HepG2 (cell line): Measurements from ENCODE around the gene OVCA2. TPM values are rescaled to one million over a fixed set of nuclear protein-coding genes. Genes with fewer than 3 reads are reported as not detected.

Experiments
- FOXK1 ChIP-seq: sonication (generic); formaldehyde crosslinking; IDR thresholded peaks from 2 replicates; pipeline ENCODE4 v1.4.0; 2020; ENCODE audit warnings: low read depth, missing genetic modification reagents, borderline replicate concordance
- KDM2A ChIP-seq: sonication (generic); formaldehyde crosslinking; IDR thresholded peaks from 2 replicates; pipeline ENCODE4 v1.4.0; 2020; ENCODE audit warnings: low read depth, missing genetic modification reagents, borderline replicate concordance
- MYC ChIP-seq: sonication (generic); formaldehyde crosslinking; IDR thresholded peaks from 2 replicates; pipeline ENCODE4 v1.9.0; 2021; ENCODE audit warnings: missing genetic modification reagents, borderline replicate concordance
- PAWR ChIP-seq: sonication (generic); formaldehyde crosslinking; IDR thresholded peaks from 2 replicates; pipeline ENCODE4 v1.4.0; 2020; ENCODE audit warnings: missing genetic modification reagents, mild to moderate bottlenecking, borderline replicate concordance
- PITX1 ChIP-seq: sonication (generic); formaldehyde crosslinking; IDR thresholded peaks from 2 replicates; pipeline ENCODE4 v1.5.1; 2020; ENCODE audit warnings: mild to moderate bottlenecking, missing genetic modification reagents
- RFX1 ChIP-seq: fragments of 450-650 bp; IDR thresholded peaks from 2 replicates; pipeline ENCODE4 v1.6.1; 2017
- SALL1 ChIP-seq: sonication (generic); formaldehyde crosslinking; IDR thresholded peaks from 2 replicates; pipeline ENCODE4 v1.8.0; 2022; ENCODE audit warnings: mild to moderate bottlenecking, missing genetic modification reagents
- SRSF9 ChIP-seq: fragments of 200-400 bp; formaldehyde crosslinking; IDR thresholded peaks from 2 replicates; pipeline ENCODE4 v1.6.1; 2018; ENCODE audit warnings: borderline replicate concordance, mild to moderate bottlenecking, low read depth, low read length; ENCODE audit not compliant: insufficient read depth, poor library complexity, severe bottlenecking
- SRY ChIP-seq: sonication (generic); formaldehyde crosslinking; IDR thresholded peaks from 2 replicates; pipeline ENCODE4 v1.8.0; 2022; ENCODE audit warnings: mild to moderate bottlenecking, missing genetic modification reagents
- ZFP36L1 ChIP-seq: sonication (generic); formaldehyde crosslinking; IDR thresholded peaks from 2 replicates; pipeline ENCODE4 v1.8.0; 2022; ENCODE audit warnings: mild to moderate bottlenecking, missing genetic modification reagents, moderate library complexity
- ZNF441 ChIP-seq: sonication (generic); formaldehyde crosslinking; IDR thresholded peaks from 2 replicates; pipeline ENCODE4 v1.7.0; 2021; ENCODE audit warnings: missing genetic modification reagents, borderline replicate concordance
- ZNF546 ChIP-seq: sonication (generic); formaldehyde crosslinking; conservative IDR thresholded peaks from 2 replicates; pipeline ENCODE4 v1.8.1; 2023; ENCODE audit warnings: mild to moderate bottlenecking, missing genetic modification reagents
- polyA plus RNA-seq, 8 experiments: library from polyadenylated mRNA; depleted of rRNA in 3 of 8; stranded (reverse) in 7 of 8; unstranded in 1 of 8; fragments of >200 nt; fragmentation: Illumina TruSeq in 4 of 8; extraction: Trizol in 4 of 8; gene quantifications; 2 replicates each; pipeline versions ENCODE4 v1.2.1 to v1.2.3, GENCODE V29; 2011 to 2016; ENCODE audit warnings: low read depth in 4 of 8, missing spikeins in 1 of 8, mixed read lengths in 1 of 8; ENCODE audit not compliant: insufficient read depth in 1 of 8
- total RNA-seq, 5 experiments: library from RNA; depleted of rRNA; stranded (reverse); fragments of >200 nt; fragmentation: Illumina TruSeq; extraction: Trizol; gene quantifications; 2 replicates each; pipeline ENCODE4 v1.2.3, GENCODE V29; 2016; ENCODE audit warnings: low read depth in 1 of 5
- TF ChIP-seq, protein P1 (sequence below): sonication (generic); formaldehyde crosslinking; IDR thresholded peaks from 2 replicates; pipeline ENCODE4 v1.4.0; 2020; ENCODE audit warnings: missing genetic modification reagents
- TF ChIP-seq, protein P2 (sequence below): sonication (generic); formaldehyde crosslinking; IDR thresholded peaks from 2 replicates; pipeline ENCODE4 v1.4.0; 2020; ENCODE audit warnings: missing genetic modification reagents
- TF ChIP-seq, protein P3 (sequence below): sonication (generic); formaldehyde crosslinking; IDR thresholded peaks from 2 replicates; pipeline ENCODE4 v1.4.0; 2020; ENCODE audit warnings: mild to moderate bottlenecking, low read depth, missing genetic modification reagents
- TF ChIP-seq, protein P4 (sequence below): sonication (generic); formaldehyde crosslinking; IDR thresholded peaks from 2 replicates; pipeline ENCODE4 v1.4.0; 2020; ENCODE audit warnings: missing genetic modification reagents, low read depth, mild to moderate bottlenecking, borderline replicate concordance
- TF ChIP-seq, protein P5 (sequence below): IDR thresholded peaks from 2 replicates; pipeline ENCODE4 v1.6.1; 2018; ENCODE audit warnings: missing genetic modification reagents, mild to moderate bottlenecking, missing compliant biosample characterization

Gene OVCA2
- total and polyA plus RNA-seq, 2 of the 13 experiments (the other 11 are each of a cell fraction or from before 2014, with no cell fraction given): 23.7 to 28.2 TPM

DNA sequence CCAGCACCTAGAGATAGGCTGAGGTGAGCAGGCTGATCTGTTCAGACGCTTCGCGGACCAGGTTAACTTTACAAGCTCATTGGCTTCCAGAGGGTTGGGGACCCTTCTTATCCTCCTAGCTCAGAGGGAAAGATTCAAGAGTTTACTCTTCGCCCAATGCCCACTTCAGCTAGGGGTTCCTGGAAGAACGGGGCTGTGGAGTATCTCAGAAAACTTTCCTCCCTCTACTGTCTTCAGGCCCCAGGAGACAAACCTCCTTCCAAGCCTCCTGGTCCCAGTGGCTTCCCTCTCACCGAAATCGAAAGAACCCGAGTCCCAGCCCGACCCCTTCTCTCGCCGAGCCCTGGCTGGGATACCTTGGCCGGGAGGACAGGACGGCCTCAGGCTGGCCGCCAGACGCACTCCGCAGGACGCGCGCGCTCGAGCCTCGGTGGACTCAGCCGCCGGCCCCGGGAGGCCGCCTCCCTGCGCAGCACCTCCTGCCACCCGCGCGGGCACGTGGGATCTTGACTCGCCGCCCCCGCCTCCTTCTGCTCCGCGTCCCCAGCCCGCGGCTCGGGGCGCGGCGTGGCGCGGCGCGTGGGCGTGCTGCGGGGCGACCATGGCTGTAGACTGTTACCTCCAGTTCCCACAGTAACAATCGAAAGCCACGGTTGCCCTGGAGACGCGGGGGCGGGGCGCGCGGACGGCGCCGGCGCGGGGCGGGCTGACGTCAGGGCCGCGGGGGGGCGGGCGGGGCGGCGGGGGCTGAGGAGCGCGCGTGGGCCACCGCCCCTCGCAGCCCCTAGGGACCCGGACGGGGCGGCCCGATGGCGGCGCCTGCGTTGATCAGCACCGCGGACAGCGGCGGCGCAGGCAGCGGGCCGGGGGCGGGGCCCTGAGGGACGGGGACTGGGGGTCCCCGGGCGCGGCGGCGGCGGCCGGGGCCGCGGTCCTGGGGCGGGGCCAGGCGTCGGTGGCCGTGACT is 7.8 kb downstream of the OVCA2 start (continued):
- TF ChIP-seq, protein P1, sequence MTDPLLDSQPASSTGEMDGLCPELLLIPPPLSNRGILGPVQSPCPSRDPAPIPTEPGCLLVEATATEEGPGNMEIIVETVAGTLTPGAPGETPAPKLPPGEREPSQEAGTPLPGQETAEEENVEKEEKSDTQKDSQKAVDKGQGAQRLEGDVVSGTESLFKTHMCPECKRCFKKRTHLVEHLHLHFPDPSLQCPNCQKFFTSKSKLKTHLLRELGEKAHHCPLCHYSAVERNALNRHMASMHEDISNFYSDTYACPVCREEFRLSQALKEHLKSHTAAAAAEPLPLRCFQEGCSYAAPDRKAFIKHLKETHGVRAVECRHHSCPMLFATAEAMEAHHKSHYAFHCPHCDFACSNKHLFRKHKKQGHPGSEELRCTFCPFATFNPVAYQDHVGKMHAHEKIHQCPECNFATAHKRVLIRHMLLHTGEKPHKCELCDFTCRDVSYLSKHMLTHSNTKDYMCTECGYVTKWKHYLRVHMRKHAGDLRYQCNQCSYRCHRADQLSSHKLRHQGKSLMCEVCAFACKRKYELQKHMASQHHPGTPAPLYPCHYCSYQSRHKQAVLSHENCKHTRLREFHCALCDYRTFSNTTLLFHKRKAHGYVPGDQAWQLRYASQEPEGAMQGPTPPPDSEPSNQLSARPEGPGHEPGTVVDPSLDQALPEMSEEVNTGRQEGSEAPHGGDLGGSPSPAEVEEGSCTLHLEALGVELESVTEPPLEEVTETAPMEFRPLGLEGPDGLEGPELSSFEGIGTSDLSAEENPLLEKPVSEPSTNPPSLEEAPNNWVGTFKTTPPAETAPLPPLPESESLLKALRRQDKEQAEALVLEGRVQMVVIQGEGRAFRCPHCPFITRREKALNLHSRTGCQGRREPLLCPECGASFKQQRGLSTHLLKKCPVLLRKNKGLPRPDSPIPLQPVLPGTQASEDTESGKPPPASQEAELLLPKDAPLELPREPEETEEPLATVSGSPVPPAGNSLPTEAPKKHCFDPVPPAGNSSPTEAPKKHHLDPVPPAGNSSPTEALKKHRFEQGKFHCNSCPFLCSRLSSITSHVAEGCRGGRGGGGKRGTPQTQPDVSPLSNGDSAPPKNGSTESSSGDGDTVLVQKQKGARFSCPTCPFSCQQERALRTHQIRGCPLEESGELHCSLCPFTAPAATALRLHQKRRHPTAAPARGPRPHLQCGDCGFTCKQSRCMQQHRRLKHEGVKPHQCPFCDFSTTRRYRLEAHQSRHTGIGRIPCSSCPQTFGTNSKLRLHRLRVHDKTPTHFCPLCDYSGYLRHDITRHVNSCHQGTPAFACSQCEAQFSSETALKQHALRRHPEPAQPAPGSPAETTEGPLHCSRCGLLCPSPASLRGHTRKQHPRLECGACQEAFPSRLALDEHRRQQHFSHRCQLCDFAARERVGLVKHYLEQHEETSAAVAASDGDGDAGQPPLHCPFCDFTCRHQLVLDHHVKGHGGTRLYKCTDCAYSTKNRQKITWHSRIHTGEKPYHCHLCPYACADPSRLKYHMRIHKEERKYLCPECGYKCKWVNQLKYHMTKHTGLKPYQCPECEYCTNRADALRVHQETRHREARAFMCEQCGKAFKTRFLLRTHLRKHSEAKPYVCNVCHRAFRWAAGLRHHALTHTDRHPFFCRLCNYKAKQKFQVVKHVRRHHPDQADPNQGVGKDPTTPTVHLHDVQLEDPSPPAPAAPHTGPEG (CRISPR knock-in tag): peak; percentile 15; the same call in 1 of the 2 replicates
- TF ChIP-seq SRSF9: no peak
- no peak for TF ChIP-seq ZNF546
- TF ChIP-seq, protein P2, sequence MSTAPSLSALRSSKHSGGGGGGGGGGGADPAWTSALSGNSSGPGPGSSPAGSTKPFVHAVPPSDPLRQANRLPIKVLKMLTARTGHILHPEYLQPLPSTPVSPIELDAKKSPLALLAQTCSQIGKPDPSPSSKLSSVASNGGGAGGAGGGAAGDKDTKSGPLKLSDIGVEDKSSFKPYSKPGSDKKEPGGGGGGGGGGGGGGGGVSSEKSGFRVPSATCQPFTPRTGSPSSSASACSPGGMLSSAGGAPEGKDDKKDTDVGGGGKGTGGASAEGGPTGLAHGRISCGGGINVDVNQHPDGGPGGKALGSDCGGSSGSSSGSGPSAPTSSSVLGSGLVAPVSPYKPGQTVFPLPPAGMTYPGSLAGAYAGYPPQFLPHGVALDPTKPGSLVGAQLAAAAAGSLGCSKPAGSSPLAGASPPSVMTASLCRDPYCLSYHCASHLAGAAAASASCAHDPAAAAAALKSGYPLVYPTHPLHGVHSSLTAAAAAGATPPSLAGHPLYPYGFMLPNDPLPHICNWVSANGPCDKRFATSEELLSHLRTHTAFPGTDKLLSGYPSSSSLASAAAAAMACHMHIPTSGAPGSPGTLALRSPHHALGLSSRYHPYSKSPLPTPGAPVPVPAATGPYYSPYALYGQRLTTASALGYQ (CRISPR knock-in tag): no peak
- peak; percentile 45; the same call in 1 of the 2 replicates for TF ChIP-seq SALL1 (CRISPR knock-in tag)
- TF ChIP-seq, protein P3, sequence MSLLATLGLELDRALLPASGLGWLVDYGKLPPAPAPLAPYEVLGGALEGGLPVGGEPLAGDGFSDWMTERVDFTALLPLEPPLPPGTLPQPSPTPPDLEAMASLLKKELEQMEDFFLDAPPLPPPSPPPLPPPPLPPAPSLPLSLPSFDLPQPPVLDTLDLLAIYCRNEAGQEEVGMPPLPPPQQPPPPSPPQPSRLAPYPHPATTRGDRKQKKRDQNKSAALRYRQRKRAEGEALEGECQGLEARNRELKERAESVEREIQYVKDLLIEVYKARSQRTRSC (CRISPR knock-in tag): no peak
- peak; percentile 71; the same call in 1 of the 2 replicates for TF ChIP-seq RFX1
- no peak for TF ChIP-seq SRY
- TF ChIP-seq PITX1 (CRISPR knock-in tag): no peak
- TF ChIP-seq, protein P4, sequence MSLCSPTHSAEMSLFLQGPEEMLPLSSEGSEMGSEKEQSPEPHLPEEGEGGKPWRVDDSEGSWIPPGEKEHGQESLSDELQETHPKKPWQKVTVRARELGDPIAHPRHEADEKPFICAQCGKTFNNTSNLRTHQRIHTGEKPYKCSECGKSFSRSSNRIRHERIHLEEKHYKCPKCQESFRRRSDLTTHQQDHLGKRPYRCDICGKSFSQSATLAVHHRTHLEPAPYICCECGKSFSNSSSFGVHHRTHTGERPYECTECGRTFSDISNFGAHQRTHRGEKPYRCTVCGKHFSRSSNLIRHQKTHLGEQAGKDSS (CRISPR knock-in tag): no peak
- no peak for TF ChIP-seq PAWR (CRISPR knock-in tag)
- no peak for TF ChIP-seq ZFP36L1 (CRISPR knock-in tag)
- TF ChIP-seq, protein P5, sequence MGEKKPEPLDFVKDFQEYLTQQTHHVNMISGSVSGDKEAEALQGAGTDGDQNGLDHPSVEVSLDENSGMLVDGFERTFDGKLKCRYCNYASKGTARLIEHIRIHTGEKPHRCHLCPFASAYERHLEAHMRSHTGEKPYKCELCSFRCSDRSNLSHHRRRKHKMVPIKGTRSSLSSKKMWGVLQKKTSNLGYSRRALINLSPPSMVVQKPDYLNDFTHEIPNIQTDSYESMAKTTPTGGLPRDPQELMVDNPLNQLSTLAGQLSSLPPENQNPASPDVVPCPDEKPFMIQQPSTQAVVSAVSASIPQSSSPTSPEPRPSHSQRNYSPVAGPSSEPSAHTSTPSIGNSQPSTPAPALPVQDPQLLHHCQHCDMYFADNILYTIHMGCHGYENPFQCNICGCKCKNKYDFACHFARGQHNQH (CRISPR knock-in tag): no peak
- TF ChIP-seq ZNF441 (CRISPR knock-in tag): peak; percentile 28; the same call in 1 of the 2 replicates
- peak; percentile 8; the same call in 1 of the 2 replicates for TF ChIP-seq FOXK1 (CRISPR knock-in tag)
- 0 out of 2 replicates have a peak, but pooled peaks have one; percentile 15 for TF ChIP-seq MYC (CRISPR knock-in tag)
- TF ChIP-seq KDM2A (CRISPR knock-in tag): 0 out of 2 replicates have a peak, but pooled peaks have one; percentile 1
